DND-41 (cell line): ENCODE data around the gene PLD1.

Experiments used
- EZH2 ChIP-seq: IDR thresholded peaks from 3 replicates; pipeline ENCODE4 v1.6.1; 2012; ENCODE audit warnings: borderline replicate concordance, low read depth, mild to moderate bottlenecking, moderate library complexity, low read length, inconsistent platforms; ENCODE audit not compliant: severe bottlenecking
- TF ChIP-seq, protein P1 (sequence below): IDR thresholded peaks from 2 replicates; pipeline ENCODE4 v1.5.1; 2012; ENCODE audit warnings: borderline replicate concordance, low read length, moderate library complexity, mild to moderate bottlenecking; ENCODE audit not compliant: poor library complexity, severe bottlenecking; ENCODE audit errors: extremely low read depth

DNA sequence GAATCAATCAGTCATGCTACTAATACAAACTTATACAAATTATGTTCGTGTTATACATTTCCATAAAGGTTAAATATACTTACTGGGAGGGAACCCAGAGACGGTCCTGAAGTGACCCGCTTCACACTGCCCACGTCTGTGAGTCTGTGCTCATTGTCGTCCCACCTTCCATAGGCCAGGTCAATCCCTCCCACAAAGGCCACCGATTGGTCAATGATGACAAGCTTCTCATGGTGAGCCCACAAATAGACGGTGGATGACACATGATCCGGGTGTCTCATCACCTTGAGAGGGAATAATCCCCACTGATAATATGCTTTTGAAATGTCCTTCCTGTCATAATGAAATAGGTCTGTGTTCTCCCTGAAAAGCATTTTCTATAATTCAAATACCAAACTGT, 121.7 kb downstream of the PLD1 start:
- TF ChIP-seq, protein P1, sequence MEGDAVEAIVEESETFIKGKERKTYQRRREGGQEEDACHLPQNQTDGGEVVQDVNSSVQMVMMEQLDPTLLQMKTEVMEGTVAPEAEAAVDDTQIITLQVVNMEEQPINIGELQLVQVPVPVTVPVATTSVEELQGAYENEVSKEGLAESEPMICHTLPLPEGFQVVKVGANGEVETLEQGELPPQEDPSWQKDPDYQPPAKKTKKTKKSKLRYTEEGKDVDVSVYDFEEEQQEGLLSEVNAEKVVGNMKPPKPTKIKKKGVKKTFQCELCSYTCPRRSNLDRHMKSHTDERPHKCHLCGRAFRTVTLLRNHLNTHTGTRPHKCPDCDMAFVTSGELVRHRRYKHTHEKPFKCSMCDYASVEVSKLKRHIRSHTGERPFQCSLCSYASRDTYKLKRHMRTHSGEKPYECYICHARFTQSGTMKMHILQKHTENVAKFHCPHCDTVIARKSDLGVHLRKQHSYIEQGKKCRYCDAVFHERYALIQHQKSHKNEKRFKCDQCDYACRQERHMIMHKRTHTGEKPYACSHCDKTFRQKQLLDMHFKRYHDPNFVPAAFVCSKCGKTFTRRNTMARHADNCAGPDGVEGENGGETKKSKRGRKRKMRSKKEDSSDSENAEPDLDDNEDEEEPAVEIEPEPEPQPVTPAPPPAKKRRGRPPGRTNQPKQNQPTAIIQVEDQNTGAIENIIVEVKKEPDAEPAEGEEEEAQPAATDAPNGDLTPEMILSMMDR, result no peak
- no peak for TF ChIP-seq EZH2
